Measurements from ENCODE around the gene KRTAP10-2. TPM values are rescaled to one million over a fixed set of nuclear protein-coding genes. Genes with fewer than 3 reads are reported as not detected.
"Not testable (repeated sequence)": the region's sequence is repeated elsewhere in the genome, so short reads cannot be mapped to it uniquely, and the experiment has no call there.

The KRTAP10-2 gene
- total RNA-seq, 1 donor from 2014 or later, result not detected

DNA sequence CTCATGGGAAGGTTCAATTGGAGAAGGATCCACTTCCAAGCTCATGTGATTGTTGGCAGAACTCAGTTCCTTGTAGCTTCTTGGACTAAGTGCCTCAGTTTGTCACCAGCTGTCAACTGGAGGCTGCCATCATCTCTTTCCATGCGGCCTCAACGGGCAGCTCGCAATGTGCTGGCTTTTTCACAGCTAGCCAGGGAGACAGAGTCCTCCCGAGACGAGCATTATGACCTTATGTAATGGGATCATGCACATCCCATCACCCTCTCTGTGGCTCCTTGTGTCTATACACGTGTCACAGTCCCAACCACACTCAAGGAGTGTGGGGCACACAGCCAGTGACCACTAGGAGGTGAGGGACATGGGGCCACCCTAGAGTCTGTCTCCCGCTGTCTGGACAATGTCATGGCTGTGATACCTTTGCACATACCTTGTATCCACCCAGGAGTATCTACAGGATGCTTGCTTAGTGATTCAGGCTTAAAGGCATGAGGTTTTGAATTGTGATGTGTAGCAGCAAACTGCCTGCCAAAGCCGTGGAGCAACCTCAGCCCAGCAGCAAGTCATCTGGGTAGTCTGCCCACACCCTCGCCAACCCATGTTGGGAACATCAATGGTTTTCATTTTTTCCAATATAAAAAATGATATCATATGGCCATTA, 44.9 kb upstream of the KRTAP10-2 start:
- Mint-ChIP-seq H3K36me3 (ENCODE audit: low read depth) (peaks cover 3% of the 10 kb centered on the region), H3K9me3 (ENCODE audit: low read depth) (peaks cover 10% of the 10 kb centered on the region), H3K27ac (ENCODE audit: unreplicated experiment) (no peak overlapping the region), H3K4me3 (ENCODE audit: unreplicated experiment) (no peak overlapping the region), H3K27me3 (ENCODE audit: low read depth) (peaks cover 68% of the 10 kb centered on the region), H3K4me1 (ENCODE audit: low read depth) (peaks cover 6% of the 10 kb centered on the region)
- TF ChIP-seq, protein P1, sequence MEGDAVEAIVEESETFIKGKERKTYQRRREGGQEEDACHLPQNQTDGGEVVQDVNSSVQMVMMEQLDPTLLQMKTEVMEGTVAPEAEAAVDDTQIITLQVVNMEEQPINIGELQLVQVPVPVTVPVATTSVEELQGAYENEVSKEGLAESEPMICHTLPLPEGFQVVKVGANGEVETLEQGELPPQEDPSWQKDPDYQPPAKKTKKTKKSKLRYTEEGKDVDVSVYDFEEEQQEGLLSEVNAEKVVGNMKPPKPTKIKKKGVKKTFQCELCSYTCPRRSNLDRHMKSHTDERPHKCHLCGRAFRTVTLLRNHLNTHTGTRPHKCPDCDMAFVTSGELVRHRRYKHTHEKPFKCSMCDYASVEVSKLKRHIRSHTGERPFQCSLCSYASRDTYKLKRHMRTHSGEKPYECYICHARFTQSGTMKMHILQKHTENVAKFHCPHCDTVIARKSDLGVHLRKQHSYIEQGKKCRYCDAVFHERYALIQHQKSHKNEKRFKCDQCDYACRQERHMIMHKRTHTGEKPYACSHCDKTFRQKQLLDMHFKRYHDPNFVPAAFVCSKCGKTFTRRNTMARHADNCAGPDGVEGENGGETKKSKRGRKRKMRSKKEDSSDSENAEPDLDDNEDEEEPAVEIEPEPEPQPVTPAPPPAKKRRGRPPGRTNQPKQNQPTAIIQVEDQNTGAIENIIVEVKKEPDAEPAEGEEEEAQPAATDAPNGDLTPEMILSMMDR (IDR thresholded peaks at IDR 0.05), result no peak
- no peak for DNase-seq (ENCODE audit: low spot score)

DNA sequence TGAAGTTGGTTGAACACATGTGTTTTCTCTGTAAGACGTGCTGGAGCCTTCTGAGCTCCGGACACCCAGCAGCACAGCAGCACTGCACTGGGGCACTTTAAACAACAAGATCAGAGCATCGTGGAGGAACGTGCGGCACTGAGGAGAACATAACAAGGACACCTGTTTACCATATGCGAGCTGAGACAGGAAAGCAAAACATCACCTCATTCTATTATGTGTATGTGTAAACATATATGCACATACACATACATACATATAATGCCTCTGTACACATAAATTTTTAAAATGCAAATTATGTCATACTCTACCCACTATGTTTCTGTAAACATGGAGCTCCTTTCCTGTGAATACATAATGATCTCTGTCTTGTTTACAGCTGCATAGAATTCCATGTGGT, 44.2 kb upstream of the KRTAP10-2 start:
- H3K9me3 Mint-ChIP-seq (ENCODE audit: low read depth), result peaks cover 10% of the 10 kb centered on the region
- peaks cover 63% of the 10 kb centered on the region for H3K27me3 Mint-ChIP-seq (ENCODE audit: low read depth)
- no peak overlapping the region for H3K27ac Mint-ChIP-seq (ENCODE audit: unreplicated experiment)
- TF ChIP-seq, protein P1 (IDR thresholded peaks at IDR 0.05), result no peak
- H3K36me3 Mint-ChIP-seq (ENCODE audit: low read depth), result peaks cover 3% of the 10 kb centered on the region
- H3K4me3 Mint-ChIP-seq (ENCODE audit: unreplicated experiment), result no peak overlapping the region
- H3K4me1 Mint-ChIP-seq (ENCODE audit: low read depth), result peaks cover 6% of the 10 kb centered on the region
- DNase-seq (ENCODE audit: low spot score), result no peak

DNA sequence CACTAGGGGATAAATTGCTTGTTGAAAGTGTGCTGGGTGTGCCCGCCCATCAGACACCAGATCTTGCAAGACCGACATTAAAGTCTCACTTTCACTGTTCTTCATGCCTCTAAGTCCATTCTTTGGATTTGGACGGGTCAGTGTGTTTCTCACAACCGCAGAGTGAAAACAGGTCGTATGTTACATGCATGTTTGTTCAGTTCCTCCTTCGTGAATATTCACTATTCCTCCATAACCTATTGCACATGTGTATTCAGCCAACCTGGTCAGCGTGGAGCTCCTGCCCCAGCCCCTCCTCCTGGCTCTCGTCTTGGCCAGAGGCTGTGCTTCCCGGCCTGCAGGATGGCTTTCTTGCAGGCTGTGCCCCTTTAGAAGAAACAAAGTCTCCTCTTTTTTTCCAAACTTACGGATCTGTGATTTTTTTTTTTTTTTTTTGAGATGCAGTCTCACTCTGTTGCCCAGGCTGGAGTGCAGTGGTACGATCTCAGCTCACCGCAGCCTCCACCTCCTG, 43.2 kb upstream of the KRTAP10-2 start:
- H3K9me3 Mint-ChIP-seq (ENCODE audit: low read depth), result peaks cover 10% of the 10 kb centered on the region
- H3K27ac Mint-ChIP-seq (ENCODE audit: unreplicated experiment), result no peak overlapping the region
- H3K4me1 Mint-ChIP-seq (ENCODE audit: low read depth), result peaks cover 6% of the 10 kb centered on the region
- no peak overlapping the region for H3K4me3 Mint-ChIP-seq (ENCODE audit: unreplicated experiment)
- no peak for DNase-seq (ENCODE audit: low spot score)
- peaks cover 62% of the 10 kb centered on the region for H3K27me3 Mint-ChIP-seq (ENCODE audit: low read depth)
- TF ChIP-seq, protein P1 (IDR thresholded peaks at IDR 0.05), result no peak
- H3K36me3 Mint-ChIP-seq (ENCODE audit: low read depth), result peaks cover 3% of the 10 kb centered on the region

DNA sequence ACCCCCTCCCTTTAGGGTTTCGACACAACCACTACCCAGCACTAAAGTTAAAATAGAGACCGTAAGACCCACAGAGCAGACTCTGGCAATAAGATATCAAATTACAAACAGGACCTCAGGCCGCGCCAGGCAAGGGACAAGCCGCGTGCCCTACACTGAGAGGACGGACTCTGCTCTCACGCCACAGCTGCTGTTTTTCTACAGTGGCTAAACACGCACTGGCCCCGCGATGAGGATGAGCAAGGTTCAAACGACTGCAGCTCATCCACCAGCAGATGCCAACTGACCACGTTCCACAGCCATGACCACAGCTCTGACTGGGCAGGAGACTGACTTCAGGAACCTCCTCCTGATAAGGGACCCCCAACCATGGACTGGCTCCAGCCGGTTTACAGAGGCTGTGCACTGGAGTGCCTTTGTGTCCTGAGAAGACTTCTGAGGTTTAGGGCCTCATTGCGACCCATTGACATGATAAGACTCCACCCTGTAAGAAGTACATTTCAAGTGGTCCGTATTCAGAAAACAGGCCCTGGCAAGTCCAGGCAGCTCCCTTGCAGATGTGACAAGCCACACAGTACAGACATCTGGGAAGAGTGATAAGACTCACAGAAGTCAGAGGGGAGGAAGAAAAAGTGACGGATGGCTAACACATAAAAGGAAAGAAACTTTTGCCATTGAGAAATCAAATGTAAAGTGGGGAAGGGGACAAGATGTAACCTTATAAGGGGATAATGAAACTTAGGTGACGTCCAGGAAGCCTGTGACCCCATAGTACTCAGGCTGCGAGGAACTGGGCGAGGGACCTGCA, 42.5 kb upstream of the KRTAP10-2 start:
- DNase-seq (ENCODE audit: low spot score), result no peak
- Mint-ChIP-seq H3K27me3 (ENCODE audit: low read depth) (peaks cover 64% of the 10 kb centered on the region), H3K36me3 (ENCODE audit: low read depth) (peaks cover 2% of the 10 kb centered on the region), H3K27ac (ENCODE audit: unreplicated experiment) (no peak overlapping the region), H3K9me3 (ENCODE audit: low read depth) (peaks cover 10% of the 10 kb centered on the region), H3K4me3 (ENCODE audit: unreplicated experiment) (no peak overlapping the region), H3K4me1 (ENCODE audit: low read depth) (peaks cover 6% of the 10 kb centered on the region)
- TF ChIP-seq, protein P1 (IDR thresholded peaks at IDR 0.05), result no peak

DNA sequence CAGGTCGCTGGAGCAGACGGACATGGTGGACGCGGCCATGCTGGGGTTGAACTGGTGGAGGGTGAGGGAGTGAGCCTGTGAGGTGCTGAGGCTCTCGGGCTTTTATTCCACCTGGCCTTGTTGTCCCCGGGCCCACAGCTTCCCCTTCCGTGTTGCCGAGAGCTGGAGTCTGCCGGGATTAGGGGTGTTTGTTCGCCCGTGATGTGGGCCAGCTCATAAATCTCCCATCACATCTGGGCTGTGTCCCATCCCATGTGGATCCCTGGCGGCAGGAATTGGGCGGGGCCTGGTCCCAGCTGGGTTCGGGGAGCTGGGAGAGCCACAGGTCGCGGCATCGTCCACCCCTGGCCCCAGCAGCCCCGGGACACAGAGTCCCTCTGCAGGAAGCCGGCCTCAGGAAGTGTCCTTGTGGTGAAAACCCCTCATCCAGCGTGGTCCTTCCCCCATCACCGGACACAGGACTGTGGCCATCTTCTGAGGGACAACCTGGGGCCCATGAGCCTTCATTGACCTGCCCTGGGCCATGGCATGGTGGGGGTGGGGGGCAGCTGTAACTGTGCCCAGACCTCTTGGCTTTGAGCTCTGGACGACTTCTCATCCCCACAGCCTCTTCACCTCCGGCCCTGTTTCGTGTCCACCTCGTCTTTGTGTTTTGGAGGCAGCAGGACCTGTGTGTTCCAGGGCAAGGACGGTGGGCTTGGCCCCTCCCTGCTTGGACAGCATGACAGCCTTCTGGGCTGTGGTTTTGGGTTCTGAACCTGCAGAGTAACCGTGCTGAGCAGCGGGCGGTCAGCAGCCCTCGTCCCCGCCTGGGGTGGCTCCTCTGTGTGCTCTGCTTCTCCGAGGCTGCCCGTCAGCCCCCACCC, 41.4 kb upstream of the KRTAP10-2 start, which contains the start of gene KRTAP10-6:
Gene KRTAP10-6 (minus strand): TSS at position 60 of the 866 bp plus-strand sequence. CDS start 21 bp downstream, at position 39.
- TF ChIP-seq, protein P1 (IDR thresholded peaks at IDR 0.05), result no peak
- H3K9me3 Mint-ChIP-seq (ENCODE audit: low read depth), result peaks cover 7% of the 10 kb centered on the region
- H3K4me1 Mint-ChIP-seq (ENCODE audit: low read depth), result peaks cover 6% of the 10 kb centered on the region
- no peaks in the 10 kb centered on the region for H3K36me3 Mint-ChIP-seq (ENCODE audit: low read depth)
- no peak within 1 kb of the TSS for H3K4me3 Mint-ChIP-seq (ENCODE audit: unreplicated experiment)
- no peak within 1 kb of the TSS for H3K27ac Mint-ChIP-seq (ENCODE audit: unreplicated experiment)
- DNase-seq (ENCODE audit: low spot score), result no peak
- H3K27me3 Mint-ChIP-seq (ENCODE audit: low read depth), result peaks cover 63% of the 10 kb centered on the region

DNA sequence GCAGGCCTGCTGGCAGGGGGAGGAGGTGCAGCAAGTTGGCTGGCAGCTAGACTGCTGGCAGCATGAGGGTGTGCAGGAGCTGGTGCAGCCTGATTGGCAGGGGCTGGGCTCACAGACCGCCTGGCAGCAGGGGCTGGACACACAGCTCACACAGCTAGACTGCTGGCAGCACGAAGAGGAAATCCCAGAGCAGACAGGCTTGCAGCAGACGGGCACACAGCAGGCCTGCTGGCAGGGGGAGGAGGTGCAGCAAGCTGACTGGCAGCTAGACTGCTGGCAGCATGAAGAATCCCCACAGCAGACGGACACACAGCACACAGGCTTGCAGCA, 40.5 kb upstream of the KRTAP10-2 start:
- not testable (repeated sequence) for H3K27ac Mint-ChIP-seq (ENCODE audit: unreplicated experiment); H3K36me3 Mint-ChIP-seq (ENCODE audit: low read depth); DNase-seq (ENCODE audit: low spot score); H3K4me1 Mint-ChIP-seq (ENCODE audit: low read depth); H3K9me3 Mint-ChIP-seq (ENCODE audit: low read depth); H3K4me3 Mint-ChIP-seq (ENCODE audit: unreplicated experiment)
- H3K27me3 Mint-ChIP-seq (ENCODE audit: low read depth), result peaks cover 65% of the 10 kb centered on the region

Measured in chondrocyte (in vitro differentiated cells).